ENCODE measurements around the gene ODAD4. TPM values are rescaled to one million over a fixed set of nuclear protein-coding genes. Genes with fewer than 3 reads are reported as not detected.

Gene ODAD4
- total RNA-seq, 2 donors from 2014 or later = 0.55 to 4.3 TPM

DNA sequence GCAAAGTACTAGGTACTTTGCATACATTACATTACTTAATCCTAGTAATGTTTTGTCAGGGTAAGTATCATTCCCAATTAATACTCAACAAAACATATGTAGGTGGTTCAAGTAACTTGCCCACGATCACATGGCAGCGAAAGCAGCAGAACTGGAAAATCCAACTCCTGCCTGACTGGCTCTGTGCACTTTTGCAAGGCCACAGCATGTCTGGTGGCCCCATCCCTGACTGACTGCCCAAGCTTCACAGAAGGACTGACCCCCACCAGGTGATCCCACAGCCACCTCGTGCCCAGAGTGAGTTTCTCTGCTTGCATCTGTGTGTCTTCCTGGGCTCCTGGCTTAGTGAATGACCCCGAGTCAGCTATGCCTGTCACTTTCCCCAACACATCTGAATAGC is 47.6 kb downstream of the ODAD4 start:
- peak; percentile 82 for DNase-seq (ENCODE audit: low spot score)
- Histone ChIP-seq H3K4me1 (replicated peaks) (peaks cover 36% of the 10 kb centered on the region), H3K9me3 (no peaks in the 10 kb centered on the region), H3K36me3 (peaks cover 4 to 14% of the 10 kb centered on the region in 2 donors), H3K27me3 (replicated peaks; ENCODE audit: insufficient read depth) (no peaks in the 10 kb centered on the region), H3K27ac (peak overlapping the region; percentile 78 to 80), H3K4me3 (no peak overlapping the region)
- TF ChIP-seq POLR2AphosphoS5 (IDR thresholded peaks at IDR 0.05) (peak; percentile 82), POLR2A (IDR thresholded peaks at IDR 0.05) (no peak)
- TF ChIP-seq, protein P1, sequence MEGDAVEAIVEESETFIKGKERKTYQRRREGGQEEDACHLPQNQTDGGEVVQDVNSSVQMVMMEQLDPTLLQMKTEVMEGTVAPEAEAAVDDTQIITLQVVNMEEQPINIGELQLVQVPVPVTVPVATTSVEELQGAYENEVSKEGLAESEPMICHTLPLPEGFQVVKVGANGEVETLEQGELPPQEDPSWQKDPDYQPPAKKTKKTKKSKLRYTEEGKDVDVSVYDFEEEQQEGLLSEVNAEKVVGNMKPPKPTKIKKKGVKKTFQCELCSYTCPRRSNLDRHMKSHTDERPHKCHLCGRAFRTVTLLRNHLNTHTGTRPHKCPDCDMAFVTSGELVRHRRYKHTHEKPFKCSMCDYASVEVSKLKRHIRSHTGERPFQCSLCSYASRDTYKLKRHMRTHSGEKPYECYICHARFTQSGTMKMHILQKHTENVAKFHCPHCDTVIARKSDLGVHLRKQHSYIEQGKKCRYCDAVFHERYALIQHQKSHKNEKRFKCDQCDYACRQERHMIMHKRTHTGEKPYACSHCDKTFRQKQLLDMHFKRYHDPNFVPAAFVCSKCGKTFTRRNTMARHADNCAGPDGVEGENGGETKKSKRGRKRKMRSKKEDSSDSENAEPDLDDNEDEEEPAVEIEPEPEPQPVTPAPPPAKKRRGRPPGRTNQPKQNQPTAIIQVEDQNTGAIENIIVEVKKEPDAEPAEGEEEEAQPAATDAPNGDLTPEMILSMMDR (IDR thresholded peaks at IDR 0.05) = no peak
- 46% methylated on average over 4 of the region's 4 CpGs for WGBS
- intact Hi-C loops (cut with DNase I) = no loop called here

DNA sequence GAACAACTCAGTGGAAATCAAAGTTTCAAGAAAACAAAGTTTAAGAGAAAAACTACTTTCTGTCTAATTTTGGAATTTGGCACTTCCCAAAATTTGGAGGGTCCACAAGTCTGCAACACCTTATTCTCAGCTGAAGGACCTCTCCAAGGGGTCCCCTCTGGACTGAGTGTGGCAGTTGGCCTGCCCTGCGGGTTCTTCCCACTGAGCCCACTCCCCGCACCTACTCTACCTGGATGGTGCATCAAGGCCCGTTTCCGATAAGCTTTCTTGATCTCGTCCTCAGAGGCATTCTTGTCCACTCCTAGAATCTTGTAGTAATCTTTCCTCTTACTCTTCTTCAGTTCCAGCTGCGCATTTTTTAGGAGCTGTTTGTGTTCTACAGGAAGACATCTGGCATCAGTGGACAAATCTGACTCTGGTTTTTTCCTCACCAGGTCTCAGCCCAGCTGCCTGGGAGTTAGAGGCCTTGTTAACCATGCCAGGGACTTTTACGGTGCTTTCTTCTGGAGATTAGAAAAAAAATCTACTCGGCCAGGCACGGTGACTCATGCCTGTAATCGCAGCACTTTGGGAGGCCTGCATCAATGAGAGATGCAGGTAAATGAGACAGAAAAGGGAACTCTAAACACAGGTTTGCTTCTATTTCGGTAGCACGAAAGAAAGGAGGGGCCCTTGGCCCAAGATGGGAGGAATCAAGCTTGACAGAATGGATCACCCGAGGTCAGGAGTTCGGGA is 51.8 kb downstream of the ODAD4 start:
- H3K27me3 ChIP-seq (replicated peaks; ENCODE audit: insufficient read depth) = no peaks in the 10 kb centered on the region
- TF ChIP-seq POLR2AphosphoS5 (IDR thresholded peaks at IDR 0.05) = peak; percentile 26
- no peak for TF ChIP-seq POLR2A (IDR thresholded peaks at IDR 0.05)
- TF ChIP-seq, protein P1 (IDR thresholded peaks at IDR 0.05) = no peak
- peak overlapping the region; percentile 19 to 35 for H3K27ac ChIP-seq
- 60% methylated on average over 14 of the region's 14 CpGs for WGBS
- no peak overlapping the region for H3K4me3 ChIP-seq
- intact Hi-C loops (cut with DNase I) = no loop called here
- H3K36me3 ChIP-seq = peaks cover 8 to 15% of the 10 kb centered on the region in 2 donors
- peaks cover 13% of the 10 kb centered on the region for H3K4me1 ChIP-seq (replicated peaks)
- H3K9me3 ChIP-seq = no peaks in the 10 kb centered on the region
- DNase-seq (ENCODE audit: low spot score) = no peak

DNA sequence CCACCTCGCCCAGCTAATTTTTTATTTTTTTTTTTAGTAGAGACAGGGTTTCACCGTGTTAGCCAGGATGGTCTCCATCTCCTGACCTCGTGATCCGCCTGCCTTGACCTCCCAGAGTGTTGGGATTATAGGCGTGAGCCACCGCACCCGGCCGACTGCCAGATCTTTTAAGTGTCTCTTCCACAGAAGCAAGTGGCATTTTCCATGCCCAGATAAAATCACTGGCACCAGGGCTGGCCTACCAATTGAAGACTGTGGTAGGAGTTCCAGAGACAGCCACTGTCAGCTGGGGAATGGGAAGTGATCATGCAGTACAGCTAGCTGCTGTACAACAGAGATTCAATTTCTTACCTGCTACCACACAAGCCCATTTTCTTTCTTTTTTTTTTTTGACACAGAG is 54.0 kb downstream of the ODAD4 start:
- intact Hi-C loops (cut with DNase I) = no loop called here
- 95% methylated on average over 8 of the region's 8 CpGs for WGBS

DNA sequence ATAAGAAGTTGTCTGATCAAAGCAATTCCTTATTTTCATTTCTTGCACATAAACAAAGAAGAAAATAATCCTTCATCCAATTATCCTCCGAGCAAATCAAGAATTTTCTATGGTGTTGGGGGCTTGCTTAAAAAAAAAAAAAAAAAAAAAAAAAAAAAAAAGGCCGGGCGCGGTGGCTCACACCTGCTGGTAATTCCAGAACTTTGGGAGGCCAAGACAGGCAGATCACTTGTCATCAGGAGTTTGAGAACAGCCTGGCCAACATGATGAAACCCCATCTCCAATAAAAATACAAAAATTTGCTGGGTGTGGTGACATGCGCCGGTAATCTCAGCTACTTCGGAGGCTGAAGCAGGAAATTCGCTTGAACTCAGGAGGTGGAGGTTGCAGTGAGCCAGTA is 55.5 kb downstream of the ODAD4 start:
- 91% methylated on average over 8 of the region's 8 CpGs for WGBS
- Histone ChIP-seq H3K27me3 (replicated peaks; ENCODE audit: insufficient read depth) (no peaks in the 10 kb centered on the region), H3K9me3 (no peaks in the 10 kb centered on the region), H3K27ac (no peak overlapping the region), H3K36me3 (peaks cover 6 to 11% of the 10 kb centered on the region in 2 donors), H3K4me3 (no peak overlapping the region), H3K4me1 (replicated peaks) (no peaks in the 10 kb centered on the region)
- no peak for DNase-seq (ENCODE audit: low spot score)
- intact Hi-C loops (cut with DNase I) = no loop called here
- TF ChIP-seq, protein P1 (IDR thresholded peaks at IDR 0.05) = no peak
- TF ChIP-seq POLR2A (IDR thresholded peaks at IDR 0.05) = no peak
- no peak for TF ChIP-seq POLR2AphosphoS5 (IDR thresholded peaks at IDR 0.05)

More for the DNA sequence above, 54.0 kb downstream of the ODAD4 start:
- Histone ChIP-seq H3K27me3 (replicated peaks; ENCODE audit: insufficient read depth) (no peaks in the 10 kb centered on the region), H3K36me3 (peaks cover 14% of the 10 kb centered on the region in 2 donors), H3K27ac (no peak overlapping the region), H3K4me3 (no peak overlapping the region), H3K4me1 (replicated peaks) (no peaks in the 10 kb centered on the region), H3K9me3 (no peaks in the 10 kb centered on the region)
- TF ChIP-seq POLR2A (IDR thresholded peaks at IDR 0.05) (no peak), POLR2AphosphoS5 (IDR thresholded peaks at IDR 0.05) (no peak)
- TF ChIP-seq, protein P1 (IDR thresholded peaks at IDR 0.05) = no peak
- DNase-seq (ENCODE audit: low spot score) = no peak

DNA sequence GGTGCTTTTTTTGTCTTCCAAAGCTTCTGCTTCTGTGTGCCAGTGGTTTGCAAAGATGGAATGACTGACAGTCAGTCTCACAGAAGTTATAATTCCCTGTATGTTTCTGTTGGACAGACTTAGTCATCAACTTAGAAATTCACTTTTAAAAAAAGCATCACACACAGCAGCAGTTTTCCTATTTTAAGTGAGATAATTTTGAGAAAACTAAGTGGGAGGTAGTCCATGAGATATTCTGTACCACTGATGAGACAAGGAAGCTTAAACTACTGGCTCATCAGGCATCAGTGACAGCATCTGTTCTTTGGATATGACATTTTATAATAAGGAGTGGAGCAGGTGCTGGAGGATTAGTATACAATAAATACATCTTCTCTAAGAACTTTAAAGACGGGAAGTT is 56.2 kb downstream of the ODAD4 start:
- TF ChIP-seq POLR2AphosphoS5 (IDR thresholded peaks at IDR 0.05) (no peak), POLR2A (IDR thresholded peaks at IDR 0.05) (no peak)
- TF ChIP-seq, protein P1 (IDR thresholded peaks at IDR 0.05) = no peak
- no peaks in the 10 kb centered on the region for H3K27me3 ChIP-seq (replicated peaks; ENCODE audit: insufficient read depth)
- H3K4me1 ChIP-seq (replicated peaks) = no peaks in the 10 kb centered on the region
- 100% methylated on average over 1 of the region's 1 CpG for WGBS
- H3K9me3 ChIP-seq = no peaks in the 10 kb centered on the region
- H3K36me3 ChIP-seq = peaks cover 6 to 10% of the 10 kb centered on the region in 2 donors
- DNase-seq (ENCODE audit: low spot score) = no peak
- no peak overlapping the region for H3K27ac ChIP-seq
- intact Hi-C loops (cut with DNase I) = no loop called here
- H3K4me3 ChIP-seq = no peak overlapping the region
